HG03354 (cell line): ENCODE data around the gene COMMD8.

Experiments
- ATAC-seq: cut with Tn5 transposase; IDR thresholded peaks from one replicate; pipeline ENCODE4 v1.9.1; 2021; ENCODE audit warnings: mild to moderate bottlenecking; ENCODE audit not compliant: unreplicated experiment, poor library complexity, severe bottlenecking

COMMD8 gene

GRCh38 chr4:47406408-47406807 lies 57.1 kb downstream of the COMMD8 start:
- ATAC-seq = no peak
